Muscle of leg (tissue), 11 donors: ENCODE results near the gene ING1. TPM values are rescaled to one million over a fixed set of nuclear protein-coding genes. Genes with fewer than 3 reads are reported as not detected.

Experiments used
- DNase-seq: peaks from one replicate; pipeline ENCODE4 v3.0.0; 2013
- H3K27ac ChIP-seq: one replicate; pipeline ENCODE4 v1.5.1; 2013; ENCODE audit warnings: mild to moderate bottlenecking, low read length, control low read depth
- H3K27me3 ChIP-seq: one replicate; pipeline ENCODE4 v1.6.1; 2013; ENCODE audit warnings: low read length; ENCODE audit not compliant: control insufficient read depth, insufficient read depth
- H3K36me3 ChIP-seq: one replicate; pipeline ENCODE4 v1.6.1; 2013; ENCODE audit warnings: low read length; ENCODE audit not compliant: control insufficient read depth, insufficient read depth
- H3K4me1 ChIP-seq: one replicate; pipeline ENCODE4 v1.6.1; 2013; ENCODE audit warnings: low read length; ENCODE audit not compliant: control insufficient read depth, insufficient read depth
- H3K4me3 ChIP-seq: one replicate; pipeline ENCODE4 v1.5.1; 2013; ENCODE audit warnings: low read length, control low read depth
- H3K9me3 ChIP-seq: replicated peaks from 2 replicates; pipeline ENCODE4 v1.6.1; 2013; ENCODE audit warnings: low read depth, low read length; ENCODE audit not compliant: control insufficient read depth
- WGBS: methylation state at CpG from one replicate; pipeline ENCODE4 v1.1.5; 2013; ENCODE audit warnings: missing lambda C conversion rate; ENCODE audit not compliant: insufficient coverage; 5-methylcytosine and 5-hydroxymethylcytosine counted together
- polyA plus RNA-seq, 8 donors: library from polyadenylated mRNA; unstranded; fragments of 120-200 nt; gene quantifications; one replicate each; pipeline versions ENCODE4 v1.2.1 to v1.2.3, GENCODE V29; 2013; ENCODE audit warnings: inconsistent platforms in 1 of 8, low replicate concordance in 1 of 8; ENCODE audit not compliant: insufficient read length in 8 of 8, insufficient read depth in 1 of 8
- total RNA-seq: library from RNA; stranded (reverse); fragments of 120-200 nt; gene quantifications from one replicate; pipeline ENCODE4 v1.2.4, GENCODE V29; 2013

ING1 gene
- total and polyA plus RNA-seq, 9 donors, result 6.0 to 16.9 (median 13.5) TPM

- H3K27me3 ChIP-seq, result no peaks in the 10 kb centered on the region
- peaks cover 9% of the 10 kb centered on the region for H3K9me3 ChIP-seq
- H3K36me3 ChIP-seq, result no peaks in the 10 kb centered on the region
- 100% methylated on average over 3 of the region's 5 CpGs for WGBS
- no peak for DNase-seq
- no peak overlapping the region for H3K4me3 ChIP-seq
- no peaks in the 10 kb centered on the region for H3K4me1 ChIP-seq
- H3K27ac ChIP-seq, result no peak overlapping the region
These were observed 21.1 kb downstream of the ING1 start for GRCh38 chr13:110734561-110734960.

- Histone ChIP-seq H3K9me3 (peaks cover 9% of the 10 kb centered on the region), H3K27me3 (no peaks in the 10 kb centered on the region), H3K4me3 (no peak overlapping the region), H3K4me1 (no peaks in the 10 kb centered on the region), H3K36me3 (no peaks in the 10 kb centered on the region), H3K27ac (no peak overlapping the region)
- DNase-seq, result no peak
These were observed 24.1 kb downstream of the ING1 start for GRCh38 chr13:110737555-110737954.

DNA sequence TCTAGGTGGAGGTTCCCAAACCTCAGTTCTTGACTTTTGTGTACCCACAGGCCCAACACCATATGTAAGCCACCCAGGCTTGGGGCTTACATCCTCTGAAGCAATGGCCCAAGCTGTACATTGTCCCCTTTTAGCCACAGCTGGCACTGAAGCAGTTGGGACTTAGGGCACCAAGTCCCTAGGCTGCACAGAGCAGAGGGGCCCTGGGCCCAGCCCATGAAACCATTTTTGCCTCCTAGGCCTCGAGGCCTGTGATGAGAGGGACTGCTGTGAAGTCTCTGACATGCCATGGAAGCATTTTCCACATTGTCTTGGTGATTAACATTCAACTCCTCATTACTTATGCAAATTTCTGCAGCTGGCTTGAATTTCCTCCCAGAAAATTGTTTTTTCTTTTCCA, 30.2 kb downstream of the ING1 start:
- DNase-seq, result no peak
- Histone ChIP-seq H3K4me1 (no peaks in the 10 kb centered on the region), H3K27ac (no peak overlapping the region), H3K4me3 (no peak overlapping the region), H3K9me3 (peaks cover 7% of the 10 kb centered on the region), H3K27me3 (no peaks in the 10 kb centered on the region), H3K36me3 (no peaks in the 10 kb centered on the region)
- 50% methylated on average over 1 of the region's 1 CpG for WGBS

- no CpG with 5 or more reads among the region's 1 CpG for WGBS
- Histone ChIP-seq H3K27me3 (no peaks in the 10 kb centered on the region), H3K9me3 (peaks cover 5% of the 10 kb centered on the region), H3K36me3 (no peaks in the 10 kb centered on the region), H3K4me3 (no peak overlapping the region), H3K27ac (no peak overlapping the region), H3K4me1 (no peaks in the 10 kb centered on the region)
- DNase-seq, result no peak
These were observed 32.9 kb downstream of the ING1 start for GRCh38 chr13:110746438-110746837.

DNA sequence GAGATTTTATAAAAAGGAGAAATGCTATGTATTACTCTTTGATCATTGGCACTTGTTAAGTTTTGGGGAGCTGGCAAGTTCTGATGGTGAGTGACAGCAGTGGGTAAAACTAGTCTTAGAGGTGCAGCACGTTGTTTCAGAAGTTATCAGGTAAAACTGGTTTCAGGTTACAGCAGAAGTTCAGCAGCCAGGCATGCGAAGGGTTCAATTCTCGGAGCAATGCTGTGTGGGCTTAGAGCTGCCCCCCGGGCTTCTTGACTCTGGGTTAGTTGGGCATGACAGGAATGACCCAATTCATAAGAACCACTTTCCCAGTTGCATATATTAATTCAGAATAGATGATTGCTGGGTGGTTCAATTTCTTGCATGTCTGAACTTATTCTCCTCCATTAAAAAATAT, 34.8 kb downstream of the ING1 start:
- H3K4me3 ChIP-seq, result no peak overlapping the region
- WGBS, result 52% methylated on average over 2 of the region's 4 CpGs
- H3K27me3 ChIP-seq, result no peaks in the 10 kb centered on the region
- no peak for DNase-seq
- H3K9me3 ChIP-seq, result peaks cover 5% of the 10 kb centered on the region
- H3K27ac ChIP-seq, result no peak overlapping the region
- H3K36me3 ChIP-seq, result no peaks in the 10 kb centered on the region
- no peaks in the 10 kb centered on the region for H3K4me1 ChIP-seq

- H3K9me3 ChIP-seq, result no peaks in the 10 kb centered on the region
- H3K36me3 ChIP-seq, result no peaks in the 10 kb centered on the region
- DNase-seq, result no peak
- no CpG with 5 or more reads among the region's 3 CpGs for WGBS
- peaks cover 2% of the 10 kb centered on the region for H3K27me3 ChIP-seq
- H3K4me3 ChIP-seq, result no peak overlapping the region
- H3K27ac ChIP-seq, result no peak overlapping the region
- H3K4me1 ChIP-seq, result no peaks in the 10 kb centered on the region
These were observed 42.7 kb downstream of the ING1 start for GRCh38 chr13:110756219-110756631.

DNA sequence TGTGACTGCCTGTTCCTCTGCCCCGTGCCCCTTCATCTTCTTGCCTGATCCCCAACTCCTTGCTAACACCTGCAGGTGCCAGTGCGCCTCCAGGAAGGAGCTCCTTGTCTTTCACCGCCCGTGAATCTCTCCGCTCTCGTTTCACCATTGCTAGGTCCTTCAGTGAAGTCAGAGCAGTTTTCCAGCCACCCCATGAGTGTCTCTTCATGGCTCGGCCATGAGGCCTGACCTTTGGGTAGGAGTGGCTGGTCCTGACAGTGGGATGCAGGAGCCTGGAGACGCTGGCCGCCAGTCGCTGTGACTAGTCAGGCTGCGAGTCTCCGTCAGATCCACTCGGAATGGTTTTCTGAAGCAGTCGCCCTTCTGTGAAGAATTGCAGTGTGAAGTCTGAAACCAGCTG, 43.8 kb downstream of the ING1 start:
- Histone ChIP-seq H3K4me3 (no peak overlapping the region), H3K27ac (no peak overlapping the region), H3K9me3 (no peaks in the 10 kb centered on the region), H3K4me1 (no peaks in the 10 kb centered on the region), H3K36me3 (no peaks in the 10 kb centered on the region), H3K27me3 (peaks cover 2% of the 10 kb centered on the region)
- DNase-seq, result no peak
- WGBS, result 87% methylated on average over 12 of the region's 14 CpGs

GRCh38 chr13:110758195-110758805, 44.8 kb downstream of the ING1 start:
- WGBS, result no CpG with 5 or more reads among the region's 4 CpGs
- DNase-seq, result no peak

DNA sequence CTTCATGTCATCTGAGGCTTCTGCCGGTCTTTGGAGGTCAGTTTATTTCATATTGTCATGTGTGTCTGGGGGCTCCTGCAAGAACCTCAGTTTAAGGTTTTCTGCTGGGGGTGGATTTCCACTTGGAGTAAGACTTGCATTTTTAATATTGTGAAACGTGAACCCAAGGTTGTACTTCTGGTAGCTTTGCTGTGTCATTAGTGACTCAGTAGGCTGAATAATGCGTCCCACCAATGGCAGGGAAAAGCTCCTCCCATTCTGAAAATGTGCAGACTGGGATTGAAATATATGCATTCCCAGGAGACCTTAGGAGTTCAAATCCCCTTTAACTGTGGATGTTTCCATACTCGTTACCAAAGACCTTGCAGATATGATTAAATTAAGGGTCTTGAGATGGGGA, 46.2 kb downstream of the ING1 start:
- H3K4me1 ChIP-seq, result no peaks in the 10 kb centered on the region
- H3K27me3 ChIP-seq, result peaks cover 2% of the 10 kb centered on the region
- no peaks in the 10 kb centered on the region for H3K9me3 ChIP-seq
- no peak overlapping the region for H3K4me3 ChIP-seq
- 93% methylated on average over 3 of the region's 4 CpGs for WGBS
- no peak for DNase-seq
- no peak overlapping the region for H3K27ac ChIP-seq
- no peaks in the 10 kb centered on the region for H3K36me3 ChIP-seq

More at GRCh38 chr13:110758195-110758805, 44.8 kb downstream of the ING1 start:
- H3K9me3 ChIP-seq, result no peaks in the 10 kb centered on the region
- no peaks in the 10 kb centered on the region for H3K4me1 ChIP-seq
- H3K4me3 ChIP-seq, result no peak overlapping the region
- H3K36me3 ChIP-seq, result no peaks in the 10 kb centered on the region
- no peak overlapping the region for H3K27ac ChIP-seq
- H3K27me3 ChIP-seq, result peaks cover 2% of the 10 kb centered on the region

- Histone ChIP-seq H3K36me3 (no peaks in the 10 kb centered on the region), H3K4me1 (no peaks in the 10 kb centered on the region), H3K9me3 (no peaks in the 10 kb centered on the region), H3K27me3 (peaks cover 2% of the 10 kb centered on the region), H3K27ac (no peak overlapping the region), H3K4me3 (no peak overlapping the region)
- DNase-seq, result no peak
- WGBS, result 78% methylated on average over 6 of the region's 6 CpGs
These were observed 47.1 kb downstream of the ING1 start for GRCh38 chr13:110760611-110761010.
